ENCODE results near the gene SHOC2.

GRCh38 chr10:110996256-110996655, 76.9 kb downstream of the SHOC2 start:
- no peak for TF ChIP-seq CTCF (IDR thresholded peaks at IDR 0.05; ENCODE audit: low read depth, low read length)
- no peak for TF ChIP-seq EZH2phosphoT487 (IDR thresholded peaks at IDR 0.05; ENCODE audit: low read depth)
